Renal cortical epithelial cell (primary cell): ENCODE results near the gene MLANA. TPM values are rescaled to one million over a fixed set of nuclear protein-coding genes. Genes with fewer than 3 reads are reported as not detected.
A peak's percentile ranks its signal among the peaks of the same experiment; 100 is the strongest.
"Not testable (repeated sequence)": the region's sequence is repeated elsewhere in the genome, so short reads cannot be mapped to it uniquely, and the experiment has no call there.

Experiments used
- DNase-seq: peaks from one replicate; pipeline ENCODE4 v3.0.0-alpha.2; 2011; ENCODE audit warnings: low read depth
- total RNA-seq: library from RNA; depleted of rRNA; stranded (reverse); fragments of >200 nt; gene quantifications from 2 replicates; pipeline ENCODE4 v1.2.3, GENCODE V29; 2014

MLANA gene
- total RNA-seq, 1 donor from 2014 or later, result 0.05 TPM

- no peak for DNase-seq
Observed at GRCh38 chr9:5869315-5870019, 21.2 kb upstream of the MLANA start.

DNA sequence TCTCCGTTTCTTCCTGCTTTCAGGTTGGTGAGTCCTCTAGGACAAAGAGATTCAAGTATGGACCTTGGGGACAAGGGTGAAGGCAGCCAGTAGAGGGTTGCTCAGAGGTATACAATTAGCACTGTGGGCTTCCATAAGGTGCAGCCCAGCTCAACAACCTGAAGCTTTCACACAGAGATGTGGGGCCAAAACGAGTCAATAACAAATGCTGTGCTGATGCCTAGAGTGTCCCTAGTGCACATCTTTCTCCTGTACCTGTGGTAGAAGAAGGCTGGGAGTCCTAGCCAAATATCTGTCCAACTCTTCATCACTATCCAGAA, 20.7 kb upstream of the MLANA start:
- no peak for DNase-seq

GRCh38 chr9:5870691-5871090, 20.0 kb upstream of the MLANA start:
- DNase-seq, result peak; percentile 86

- no peak for DNase-seq
Observed at GRCh38 chr9:5871785-5872184, 18.9 kb upstream of the MLANA start.

DNA sequence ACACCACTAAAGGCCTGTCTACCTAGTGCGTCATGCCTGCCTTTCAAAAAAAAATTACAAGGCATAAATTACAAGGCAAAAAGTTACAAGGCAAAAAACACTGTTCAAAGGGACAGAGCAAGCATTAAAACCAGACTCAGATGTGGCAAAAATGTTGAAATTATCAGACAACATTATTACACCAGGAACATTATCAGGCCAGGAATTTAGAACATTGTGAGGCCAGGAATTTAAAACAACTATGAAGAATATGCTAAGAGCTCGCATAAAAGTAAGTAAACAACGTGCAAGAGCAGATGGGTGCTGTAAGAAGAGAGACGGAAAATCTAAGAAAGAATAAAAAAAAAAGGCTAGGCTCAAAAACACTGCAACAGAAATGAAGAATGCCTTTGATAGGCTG, 18.2 kb upstream of the MLANA start:
- DNase-seq, result no peak

GRCh38 chr9:5873439-5873838, 17.2 kb upstream of the MLANA start:
- DNase-seq, result no peak

- no peak for DNase-seq
Observed at GRCh38 chr9:5874048-5874447, 16.6 kb upstream of the MLANA start.

DNA sequence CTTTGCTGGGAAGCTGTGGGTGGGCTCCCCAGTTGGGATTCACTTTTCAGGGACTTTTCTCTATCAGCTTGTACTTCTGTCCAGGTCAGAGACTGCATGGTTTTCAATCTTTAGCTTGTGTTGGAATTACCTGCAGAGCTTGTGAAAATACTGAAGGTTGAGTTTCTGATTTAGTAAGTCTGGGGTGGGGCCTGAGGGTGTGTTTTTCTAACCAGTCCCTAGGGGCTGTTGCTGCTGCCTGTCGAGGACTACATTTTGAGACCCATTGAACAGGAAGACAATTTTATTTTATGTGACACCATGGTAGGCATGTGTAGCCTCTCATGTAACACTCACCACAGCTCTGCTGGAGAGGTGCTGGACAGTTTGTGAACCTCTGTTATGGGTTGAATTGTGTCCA, 14.7 kb upstream of the MLANA start:
- no peak for DNase-seq

DNA sequence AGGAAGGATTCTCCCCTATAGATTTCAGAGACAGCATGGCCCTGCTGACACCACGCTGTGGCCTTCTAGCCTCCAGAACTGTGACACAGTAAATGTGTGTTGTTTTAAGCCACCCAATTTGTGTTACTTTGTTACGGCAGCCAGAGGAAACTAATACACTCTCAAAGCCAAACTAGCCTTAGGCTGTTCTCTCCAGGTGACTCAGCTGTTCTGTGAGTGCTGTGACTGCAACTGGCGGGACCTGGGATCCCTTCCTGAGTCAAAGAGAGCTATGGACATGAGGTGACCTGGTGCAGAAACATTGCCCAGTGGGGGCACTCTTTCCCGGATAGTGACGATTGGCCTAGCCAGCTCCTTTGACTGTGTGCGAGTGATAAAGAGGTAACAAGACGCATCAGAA, 14.0 kb upstream of the MLANA start:
- DNase-seq, result no peak

- peak; percentile 86 for DNase-seq
Observed at GRCh38 chr9:5879419-5880181, 11.1 kb upstream of the MLANA start.

DNA sequence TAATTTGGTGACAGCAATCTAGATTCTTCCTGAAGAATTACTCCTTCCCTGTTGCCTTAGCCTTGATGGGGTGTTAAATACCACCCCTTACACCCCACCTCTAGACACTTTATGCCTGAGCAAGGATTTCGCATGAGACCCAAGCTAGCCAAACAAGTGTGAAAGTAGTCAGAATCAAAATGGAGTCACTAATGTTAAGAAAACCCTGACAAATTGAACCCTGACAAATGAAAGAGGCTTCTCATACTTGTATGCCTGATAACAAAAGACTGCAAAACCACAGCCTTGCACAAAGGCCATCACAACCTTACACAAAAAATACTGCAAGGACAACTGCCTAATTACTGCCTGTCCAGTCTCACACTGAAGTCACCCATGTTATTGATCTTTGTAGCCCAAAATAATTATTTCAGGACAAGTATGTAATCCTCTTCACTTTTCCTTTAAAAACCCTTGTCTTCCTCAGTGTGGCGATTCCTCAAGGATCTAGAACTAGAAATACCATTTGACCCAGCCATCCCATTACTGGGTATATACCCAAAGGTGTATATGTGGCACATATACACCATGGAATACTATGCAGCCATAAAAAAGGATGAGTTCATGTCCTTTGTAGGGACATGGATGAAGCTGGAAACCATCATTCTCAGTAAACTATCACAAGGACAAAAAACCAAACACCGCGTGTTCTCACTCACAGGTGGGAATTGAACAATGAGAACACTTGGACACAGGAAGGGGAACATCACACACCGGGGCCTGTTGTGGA, 8.3 kb upstream of the MLANA start:
- not testable (repeated sequence) for DNase-seq

DNA sequence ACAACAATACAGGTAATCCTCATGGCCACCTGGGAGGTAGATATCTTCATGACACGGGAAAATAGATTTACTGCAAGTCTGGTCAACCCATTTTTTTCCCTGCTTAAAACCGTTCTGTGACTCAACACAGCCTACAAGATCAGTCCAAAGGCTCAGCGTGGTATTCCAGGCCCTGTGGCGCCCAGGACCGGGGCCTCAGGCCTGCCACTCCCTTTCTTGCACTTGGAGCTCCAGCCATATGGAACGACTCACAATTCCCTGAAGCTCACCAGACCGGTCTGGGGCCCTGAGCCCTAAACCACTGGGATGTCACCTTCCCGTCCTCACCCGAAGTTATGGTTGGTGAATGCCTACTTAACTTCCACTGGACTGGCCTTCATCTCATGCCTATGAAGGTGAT, 6.5 kb upstream of the MLANA start:
- no peak for DNase-seq

DNA sequence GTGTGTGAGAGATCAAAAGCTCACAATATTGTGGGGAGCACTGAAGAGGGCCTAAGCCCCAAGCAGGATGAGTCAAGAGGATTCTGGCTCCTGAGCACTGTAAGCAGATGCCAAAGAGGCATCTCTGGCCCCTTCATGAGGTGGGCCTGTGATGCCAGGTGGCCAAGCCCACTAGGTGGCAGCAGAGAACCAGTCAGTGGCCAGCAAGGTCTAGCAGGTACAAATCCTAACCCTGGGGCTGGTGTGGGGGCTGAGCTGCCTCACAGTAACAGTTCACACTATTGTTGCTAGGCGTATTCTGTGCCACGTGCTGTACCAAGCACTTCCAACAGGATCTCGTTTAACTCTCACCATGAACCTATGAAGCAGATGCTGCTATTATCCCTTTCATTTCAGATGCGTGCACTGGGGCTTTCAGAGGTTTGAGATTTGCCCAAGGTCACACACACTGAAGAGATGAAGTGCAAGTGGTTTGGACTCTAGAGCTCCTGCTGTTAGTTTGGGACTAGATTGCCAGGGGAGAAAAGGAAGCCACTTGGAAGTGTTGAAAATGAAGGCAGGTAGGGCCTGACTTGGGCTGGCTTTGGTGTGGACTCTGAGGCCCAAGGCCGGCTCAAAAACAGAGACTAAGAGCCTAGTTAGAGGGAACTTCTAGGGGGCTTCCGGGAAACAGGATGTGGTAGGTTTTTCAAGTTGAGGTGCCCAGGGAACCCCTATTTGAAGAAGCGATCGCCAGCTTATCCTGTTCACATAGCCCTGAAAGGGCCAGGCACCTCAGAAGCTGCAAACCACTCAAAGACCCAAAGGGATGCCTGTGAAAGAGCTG, 4.4 kb upstream of the MLANA start:
- peak; percentile 72 for DNase-seq

DNA sequence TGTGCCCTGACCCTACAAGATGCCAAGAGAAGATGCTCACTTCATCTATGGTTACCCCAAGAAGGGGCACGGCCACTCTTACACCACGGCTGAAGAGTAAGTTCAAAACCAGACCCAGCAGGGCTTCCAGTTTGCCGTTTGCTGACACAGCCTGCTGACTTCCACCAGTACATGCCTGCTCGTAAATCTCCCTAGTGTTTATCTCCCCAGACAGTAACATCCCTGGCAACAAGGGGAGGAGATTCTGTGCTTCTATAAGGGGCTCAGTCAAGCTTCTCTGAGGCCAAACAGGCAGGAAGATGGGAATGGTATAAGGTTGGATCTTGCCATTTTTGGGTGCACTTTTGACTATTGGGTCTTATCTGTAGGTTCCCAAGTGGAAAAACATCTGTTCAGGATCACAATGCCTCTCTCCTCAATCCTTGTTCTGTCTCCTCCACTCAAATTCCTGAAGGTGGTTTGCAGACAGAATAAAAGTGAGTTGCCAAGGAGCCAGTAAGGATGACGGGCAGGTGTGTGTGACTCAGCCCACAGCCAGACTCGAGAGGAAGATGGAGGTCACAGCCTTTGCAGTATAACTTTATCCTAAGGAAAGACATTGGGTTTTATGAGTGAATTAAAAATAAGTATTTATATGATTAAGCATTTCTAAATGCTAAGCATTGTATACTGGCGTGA, 1.9 kb downstream of the MLANA start:
- DNase-seq, result no peak

DNA sequence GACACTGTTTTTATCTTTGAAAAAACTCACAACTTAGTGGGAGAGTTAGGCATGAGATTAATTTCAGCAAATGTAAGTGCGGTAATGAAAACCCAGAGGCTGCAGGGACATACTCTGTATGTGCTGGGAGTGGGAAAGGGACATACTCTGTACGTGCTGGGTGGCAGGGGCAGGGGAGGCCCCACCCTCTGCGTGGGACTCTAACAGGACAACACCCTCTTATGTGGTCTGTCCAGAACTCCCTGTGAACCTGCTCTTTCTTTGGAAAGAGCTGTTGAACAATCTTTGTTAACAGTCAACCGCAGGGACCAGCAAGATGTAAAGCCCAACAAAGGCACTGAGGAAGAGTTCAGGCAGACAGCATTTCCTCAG, 2.4 kb downstream of the MLANA start:
- DNase-seq, result no peak

DNA sequence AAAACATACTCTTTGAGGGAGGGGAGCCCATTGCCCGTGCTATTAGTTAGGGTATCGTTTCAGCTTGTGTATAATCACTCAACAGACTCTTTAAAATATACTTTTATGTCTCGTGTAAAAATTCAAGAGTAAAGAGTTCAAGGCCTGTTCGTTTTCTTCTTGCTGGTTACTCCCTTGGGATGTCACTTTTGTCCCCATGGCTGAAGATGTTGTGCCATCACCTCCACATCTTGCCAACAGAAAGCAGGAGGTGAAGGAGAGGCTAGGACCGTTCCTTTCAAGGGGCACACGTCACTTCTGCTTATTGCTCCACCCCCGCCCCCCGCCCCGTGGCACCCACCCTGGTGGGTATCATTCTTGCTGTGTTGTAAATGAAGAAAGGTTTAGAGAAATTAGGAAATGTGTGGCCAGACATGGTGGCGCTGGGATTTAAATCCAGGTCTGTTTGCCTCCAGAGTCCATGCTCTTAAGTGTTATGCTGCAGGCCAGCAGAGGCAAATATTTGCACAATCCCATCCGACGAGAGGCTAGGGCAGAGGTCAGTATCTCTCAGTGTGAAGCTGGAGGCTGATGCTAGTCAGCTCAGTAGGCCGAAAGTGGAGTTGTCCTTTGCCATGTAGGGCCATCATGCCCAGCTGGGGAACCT, 3.0 kb downstream of the MLANA start:
- no peak for DNase-seq

- no peak for DNase-seq
Observed at GRCh38 chr9:5894237-5894959, 3.7 kb downstream of the MLANA start.

- peak; percentile 37 for DNase-seq
Observed at GRCh38 chr9:5895782-5896181, 5.1 kb downstream of the MLANA start.

DNA sequence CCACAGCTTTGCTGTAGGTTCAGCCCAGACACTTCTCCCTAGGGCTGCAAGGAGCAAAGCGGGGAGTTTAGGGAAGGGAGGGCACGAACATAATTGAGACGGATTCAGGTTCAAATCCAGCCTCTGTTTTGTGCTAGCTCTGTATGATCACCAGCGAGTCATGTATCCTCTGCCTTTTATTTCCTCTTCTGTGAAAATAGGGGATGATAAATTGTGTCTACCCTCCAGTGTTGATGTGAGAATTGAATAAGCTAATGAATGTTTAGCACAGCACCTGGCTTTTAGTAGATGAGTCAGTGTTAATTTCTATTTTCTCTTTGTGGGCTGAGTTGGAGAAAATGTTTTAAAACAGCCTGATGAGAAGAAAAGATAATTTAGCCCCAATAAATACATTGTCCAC, 6.2 kb downstream of the MLANA start:
- no peak for DNase-seq

GRCh38 chr9:5897851-5898250, 7.2 kb downstream of the MLANA start:
- DNase-seq, result no peak
